Adrenal gland (tissue), 12 donors: ENCODE measurements around the gene NDUFS8. TPM values are rescaled to one million over a fixed set of nuclear protein-coding genes. Genes with fewer than 3 reads are reported as not detected.

ENCODE experiments used
- DNase-seq, 7 donors: peaks; one replicate each; pipeline ENCODE4 v3.0.0-alpha.2; 2019 to 2020
- H3K27ac ChIP-seq, 5 donors: fragments of 200-600 bp; sonication (generic) in 4 of 5; 1 replicate in 3 of 5; 2 replicates in 2 of 5; pipeline versions ENCODE4 v1.5.1 to v1.8.0; 2016 to 2020; ENCODE audit warnings: mild to moderate bottlenecking in 1 of 5
- H3K27me3 ChIP-seq: fragments of 200-600 bp; 2 replicates; pipeline ENCODE4 v1.8.0; 2021
- H3K36me3 ChIP-seq, 2 donors: fragments of 200-600 bp; replicated peaks in 1 of 2; 1 replicate in 1 of 2; 2 replicates in 1 of 2; pipeline versions ENCODE4 v1.5.1 to v1.8.0; 2018 to 2022
- H3K4me1 ChIP-seq, 2 donors: fragments of 200-600 bp; replicated peaks in 1 of 2; 1 replicate in 1 of 2; 2 replicates in 1 of 2; pipeline versions ENCODE4 v1.5.1 to v1.8.0; 2018 to 2021
- H3K4me3 ChIP-seq, 4 donors: fragments of 200-600 bp; sonication (generic) in 3 of 4; one replicate each; pipeline ENCODE4 v1.5.1; 2016 to 2018
- H3K9me3 ChIP-seq, 3 donors: fragments of 200-600 bp; sonication (generic) in 1 of 3; replicated peaks in 1 of 3; 1 replicate in 2 of 3; 2 replicates in 1 of 3; pipeline versions ENCODE4 v1.5.1 to v1.8.0; 2016 to 2021
- POLR2A ChIP-seq, 2 donors: fragments of 450-650 bp; IDR thresholded peaks; one replicate each; pipeline ENCODE4 v1.6.1; 2017; ENCODE audit warnings: antibody characterized with exemption in 2 of 2, mild to moderate bottlenecking in 2 of 2, moderate library complexity in 1 of 2
- WGBS, 4 donors: extraction: QIAGEN DNeasy Blood & Tissue Kit in 2 of 4; methylation state at CpG; one replicate each; pipeline versions ENCODE4 v1.1.5 to v1.1.7; 2013 to 2017; 5-methylcytosine and 5-hydroxymethylcytosine counted together
- intact Hi-C, 2 donors: fragments of 100-400 bp; cut with DNase I; formaldehyde crosslinking; loops; one replicate each; pipeline versions ENCODE4 v1.14.1 to v1.15.0; 2022 to 2023
- polyA plus RNA-seq, 3 donors: library from polyadenylated mRNA; stranded (reverse); fragments of 200-250 nt in 2 of 3; fragments of 350-450 nt in 1 of 3; fragmentation: Illumina TruSeq in 1 of 3; extraction: RNeasy Lipid Tissue Mini Kit (QIAGEN cat#74804) in 1 of 3; gene quantifications; one replicate each; pipeline ENCODE4 v1.2.3, GENCODE V29; 2013 to 2014
- total RNA-seq, 9 donors: library from RNA; depleted of rRNA in 4 of 9; stranded (reverse); fragments of >200 nt in 4 of 9; fragments of 120-200 nt in 1 of 9; fragmentation: NEBNext Ultra II Directional in 1 of 9; extraction: Animal tissue kit (Norgen Biotek cat#: 25700) in 1 of 9; gene quantifications; one replicate each; pipeline versions ENCODE4 v1.1.0 to v1.2.4, GENCODE V29; 2013 to 2023
- TF ChIP-seq, protein P1 (sequence below), 6 experiments: fragments of 450-650 bp in 4 of 6; fragments of 200-600 bp in 2 of 6; sonication (generic) in 1 of 6; IDR thresholded peaks; 1 replicate in 5 of 6; 2 replicates in 1 of 6; pipeline versions ENCODE4 v1.5.1 to v1.8.0; 2016 to 2021; ENCODE audit warnings: antibody characterized with exemption in 6 of 6, mild to moderate bottlenecking in 2 of 6, moderate library complexity in 1 of 6
- donor health status: healthy with polysubstance abuse.
- donor health status: Bipolar disorder and iron deficiency.
- donor health status: DM: yes; HTN: yes; CAD: no.
- donor health status: DM: no; HTN: no; CAD: no.
- donor health status: DM: no; HTN: no; CAD: no.
- donor health status: DM: yes; HTN: yes; CAD: no.

The NDUFS8 gene
- total and polyA plus RNA-seq, 12 donors: 199 to 1,037 (median 520) TPM

DNA sequence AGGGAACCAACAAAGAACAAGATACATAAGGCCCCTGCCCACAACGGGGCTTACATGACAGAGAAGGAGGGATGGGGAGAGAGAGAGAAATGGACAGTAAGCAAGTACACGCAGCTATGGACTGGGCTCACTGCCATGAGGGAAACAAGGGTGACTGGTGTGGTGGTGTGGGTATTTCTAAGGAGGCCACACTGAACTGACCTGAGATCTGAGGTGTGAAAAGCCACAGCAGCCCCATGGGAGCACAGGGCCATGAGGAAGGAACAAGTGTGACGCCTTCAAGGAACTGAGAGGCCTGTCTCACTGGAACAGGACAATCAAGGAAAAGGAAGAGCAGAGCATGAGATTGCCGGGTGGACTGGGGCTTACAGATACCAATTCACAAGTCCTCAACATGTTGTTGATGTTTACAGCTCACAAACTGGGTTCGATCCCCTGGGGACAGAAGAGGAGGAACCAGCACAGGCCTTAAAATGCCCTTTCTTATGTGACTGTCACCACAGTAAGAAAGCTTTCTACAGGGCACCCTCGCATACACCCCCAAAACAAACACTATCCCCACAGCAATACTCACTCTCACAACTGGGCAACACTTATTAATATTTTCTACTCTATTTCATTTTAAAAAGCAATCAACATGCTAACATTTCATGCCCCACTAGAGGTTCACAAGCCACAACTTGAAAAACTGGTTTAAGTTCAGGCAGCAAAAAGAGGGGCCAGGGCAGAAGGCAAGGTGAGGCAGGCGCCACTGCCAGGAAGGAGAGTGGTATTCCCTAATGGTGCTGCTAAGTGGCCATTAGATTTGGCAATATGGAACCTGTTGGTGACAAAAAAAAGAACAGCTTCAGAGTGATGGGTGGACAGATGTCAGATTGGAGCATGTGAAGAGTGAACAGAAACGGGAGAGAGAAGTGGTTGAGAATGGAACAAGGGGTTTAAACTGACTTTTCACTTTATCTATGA, 47.4 kb downstream of the NDUFS8 start:
- no peak for TF ChIP-seq POLR2A (IDR thresholded peaks at IDR 0.05)
- TF ChIP-seq, protein P1, sequence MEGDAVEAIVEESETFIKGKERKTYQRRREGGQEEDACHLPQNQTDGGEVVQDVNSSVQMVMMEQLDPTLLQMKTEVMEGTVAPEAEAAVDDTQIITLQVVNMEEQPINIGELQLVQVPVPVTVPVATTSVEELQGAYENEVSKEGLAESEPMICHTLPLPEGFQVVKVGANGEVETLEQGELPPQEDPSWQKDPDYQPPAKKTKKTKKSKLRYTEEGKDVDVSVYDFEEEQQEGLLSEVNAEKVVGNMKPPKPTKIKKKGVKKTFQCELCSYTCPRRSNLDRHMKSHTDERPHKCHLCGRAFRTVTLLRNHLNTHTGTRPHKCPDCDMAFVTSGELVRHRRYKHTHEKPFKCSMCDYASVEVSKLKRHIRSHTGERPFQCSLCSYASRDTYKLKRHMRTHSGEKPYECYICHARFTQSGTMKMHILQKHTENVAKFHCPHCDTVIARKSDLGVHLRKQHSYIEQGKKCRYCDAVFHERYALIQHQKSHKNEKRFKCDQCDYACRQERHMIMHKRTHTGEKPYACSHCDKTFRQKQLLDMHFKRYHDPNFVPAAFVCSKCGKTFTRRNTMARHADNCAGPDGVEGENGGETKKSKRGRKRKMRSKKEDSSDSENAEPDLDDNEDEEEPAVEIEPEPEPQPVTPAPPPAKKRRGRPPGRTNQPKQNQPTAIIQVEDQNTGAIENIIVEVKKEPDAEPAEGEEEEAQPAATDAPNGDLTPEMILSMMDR (IDR thresholded peaks at IDR 0.05): no peak
- Histone ChIP-seq H3K36me3 (peaks cover 0 to 12% of the 10 kb centered on the region in 2 donors), H3K4me3 (no peak overlapping the region), H3K4me1 (peaks cover 6 to 9% of the 10 kb centered on the region in 2 donors), H3K27me3 (no peaks in the 10 kb centered on the region), H3K27ac (no peak overlapping the region), H3K9me3 (no peaks in the 10 kb centered on the region)
- DNase-seq: peak in 2 of 7 donors; percentile 34 to 50
- intact Hi-C loops: no loop called here
- 73 to 84% (median 83%) methylated on average over 8 of the region's 8 CpGs for WGBS, 4 donors

DNA sequence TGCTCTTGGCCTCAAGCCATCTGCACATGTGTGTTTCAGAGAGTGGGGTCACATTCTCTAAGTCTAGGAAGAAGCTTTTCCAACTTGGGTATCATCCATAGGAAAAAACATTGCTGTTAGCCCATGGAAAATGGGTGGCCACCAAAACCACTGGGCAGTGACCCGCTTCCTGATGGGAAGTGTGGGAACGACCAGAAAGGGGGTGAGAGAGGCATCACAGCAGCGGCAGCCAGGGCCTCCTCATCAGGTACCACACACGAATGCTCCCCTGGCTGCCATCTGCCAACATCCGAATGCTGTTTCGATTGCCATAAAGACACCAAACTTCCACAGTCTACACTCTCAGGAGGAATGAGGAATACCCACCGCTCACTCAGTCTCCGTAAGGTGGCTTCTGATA, 50.4 kb downstream of the NDUFS8 start:
- intact Hi-C loops: no loop called here
- Histone ChIP-seq H3K4me3 (no peak overlapping the region), H3K27me3 (no peaks in the 10 kb centered on the region), H3K4me1 (no peaks in the 10 kb centered on the region), H3K9me3 (no peaks in the 10 kb centered on the region), H3K36me3 (peaks cover 0 to 12% of the 10 kb centered on the region in 2 donors), H3K27ac (no peak overlapping the region)
- 92 to 95% (median 94%) methylated on average over 8 of the region's 8 CpGs for WGBS, 4 donors
- TF ChIP-seq, protein P1 (IDR thresholded peaks at IDR 0.05): no peak
- no peak for TF ChIP-seq POLR2A (IDR thresholded peaks at IDR 0.05)
- peak in 1 of 7 donors; percentile 29 for DNase-seq

GRCh38 chr11:68081691-68082090, 51.2 kb downstream of the NDUFS8 start:
- TF ChIP-seq, protein P1 (IDR thresholded peaks at IDR 0.05): no peak
- TF ChIP-seq POLR2A (IDR thresholded peaks at IDR 0.05): no peak
- H3K4me1 ChIP-seq: no peaks in the 10 kb centered on the region
- peak in 1 of 7 donors; percentile 41 for DNase-seq
- H3K36me3 ChIP-seq: peaks cover 0 to 12% of the 10 kb centered on the region in 2 donors
- no peaks in the 10 kb centered on the region for H3K9me3 ChIP-seq
- no peak overlapping the region for H3K27ac ChIP-seq
- intact Hi-C loops: no loop called here
- 73 to 86% (median 82%) methylated on average over 9 of the region's 9 CpGs for WGBS, 4 donors
- H3K27me3 ChIP-seq: no peaks in the 10 kb centered on the region
- no peak overlapping the region for H3K4me3 ChIP-seq

- TF ChIP-seq, protein P1 (IDR thresholded peaks at IDR 0.05): no peak
- Histone ChIP-seq H3K27me3 (no peaks in the 10 kb centered on the region), H3K4me3 (no peak overlapping the region), H3K4me1 (no peaks in the 10 kb centered on the region), H3K27ac (no peak overlapping the region), H3K36me3 (peaks cover 0 to 12% of the 10 kb centered on the region in 2 donors), H3K9me3 (no peaks in the 10 kb centered on the region)
- WGBS, 4 donors: 41 to 61% (median 52%) methylated on average over 3 of the region's 3 CpGs
- intact Hi-C loops: no loop called here
- no peak for DNase-seq
Observed at GRCh38 chr11:68082481-68082880, 52.0 kb downstream of the NDUFS8 start.
